B cell (primary cell): ENCODE results near the gene ODAM. TPM values are rescaled to one million over a fixed set of nuclear protein-coding genes. Genes with fewer than 3 reads are reported as not detected.

ENCODE experiments used
- ATAC-seq: fragments of 200-7000 bp; cut with Tn5 transposase; one replicate; pipeline ENCODE4 v1.10.0; 2021; ENCODE audit warnings: low read depth, mild to moderate bottlenecking, moderate number of reproducible peaks, moderate library complexity
- CTCF ChIA-PET: fragments of 350-600 bp; sonication (Branson Sonifier 250); formaldehyde crosslinking; loops from one replicate; lab custom pipeline; 2021; ENCODE audit warnings: antibody characterized with exemption, inconsistent platforms; lab: Charles Lee
- POLR2A ChIA-PET: fragments of 350-600 bp; sonication (Branson Sonifier 250); formaldehyde crosslinking; loops from one replicate; lab custom pipeline; 2021; ENCODE audit warnings: antibody characterized with exemption; lab: Charles Lee
- DNase-seq: peaks from one replicate; pipeline ENCODE4 v3.0.0; 2013
- H2AFZ ChIP-seq: 2 replicates; pipeline ENCODE4 v1.6.1; 2012; ENCODE audit warnings: mild to moderate bottlenecking, low read depth, low read length; ENCODE audit not compliant: insufficient read depth, poor library complexity, severe bottlenecking
- H3K27ac ChIP-seq, 2 donors: 1 replicate in 1 of 2; 2 replicates in 1 of 2; pipeline ENCODE4 v1.5.1; 2012 to 2013; ENCODE audit warnings: low read length in 2 of 2, mild to moderate bottlenecking in 2 of 2, moderate library complexity in 1 of 2
- H3K27me3 ChIP-seq, 4 experiments: fragments of 200-600 bp in 1 of 4; sonication (generic) in 1 of 4; replicated peaks in 1 of 4; 1 replicate in 2 of 4; 2 replicates in 2 of 4; pipeline versions ENCODE4 v1.6.1 to v1.7.0; 2013 to 2016; ENCODE audit warnings: low read length in 3 of 4, mild to moderate bottlenecking in 2 of 4, mixed read lengths in 1 of 4, moderate library complexity in 1 of 4; ENCODE audit not compliant: insufficient read depth in 4 of 4, control insufficient read depth in 3 of 4; ENCODE audit errors: control extremely low read depth in 1 of 4
- H3K36me3 ChIP-seq, 2 experiments: replicated peaks in 1 of 2; 1 replicate in 1 of 2; 2 replicates in 1 of 2; pipeline versions ENCODE4 v1.6.1 to v1.7.1; 2013; ENCODE audit warnings: low read length in 1 of 2; ENCODE audit not compliant: insufficient read depth in 2 of 2, control insufficient read depth in 1 of 2; ENCODE audit errors: control extremely low read depth in 1 of 2, extremely low read depth in 1 of 2
- H3K4me1 ChIP-seq, 2 donors: fragments of 200-600 bp in 1 of 2; sonication (generic) in 1 of 2; 1 replicate in 1 of 2; 2 replicates in 1 of 2; pipeline versions ENCODE4 v1.5.1 to v1.6.1; 2013 to 2017; ENCODE audit warnings: low read length in 2 of 2; ENCODE audit not compliant: control insufficient read depth in 2 of 2, insufficient read depth in 2 of 2
- H3K4me2 ChIP-seq: replicated peaks from 2 replicates; pipeline ENCODE3; 2012; ENCODE audit warnings: mild to moderate bottlenecking, low read depth, low read length; ENCODE audit not compliant: poor library complexity, severe bottlenecking
- H3K4me3 ChIP-seq, 5 experiments: fragments of 200-600 bp in 1 of 5; sonication (generic) in 1 of 5; 1 replicate in 3 of 5; 2 replicates in 2 of 5; pipeline versions ENCODE4 v1.5.1 to v1.7.0; 2011 to 2016; ENCODE audit warnings: low read length in 4 of 5, mild to moderate bottlenecking in 4 of 5, low read depth in 2 of 5, control low read depth in 1 of 5, moderate library complexity in 1 of 5; ENCODE audit not compliant: insufficient read depth in 1 of 5; ENCODE audit errors: control extremely low read depth in 1 of 5, extremely low read depth in 1 of 5
- H3K79me2 ChIP-seq: fragments of 200-600 bp; sonication (generic); one replicate; pipeline ENCODE4 v1.6.0; 2016; ENCODE audit warnings: low read length; ENCODE audit not compliant: control insufficient read depth, insufficient read depth
- H3K9ac ChIP-seq: fragments of 200-600 bp; sonication (generic); 2 replicates; pipeline ENCODE4 v1.6.1; 2017; ENCODE audit warnings: mild to moderate bottlenecking, low read length, moderate library complexity
- H3K9me3 ChIP-seq, 3 donors: one replicate each; pipeline versions ENCODE4 v1.6.1 to v1.7.1; 2013; ENCODE audit warnings: low read length in 2 of 3; ENCODE audit not compliant: control insufficient read depth in 2 of 3, insufficient read depth in 1 of 3; ENCODE audit errors: control extremely low read depth in 1 of 3
- H4K20me1 ChIP-seq: 2 replicates; pipeline ENCODE4 v1.6.0; 2012; ENCODE audit warnings: mild to moderate bottlenecking, low read length; ENCODE audit not compliant: insufficient read depth, control insufficient read depth, poor library complexity, severe bottlenecking
- H3K27ac Mint-ChIP-seq: one replicate; pipeline ENCODE4 v1.8.0; 2021; ENCODE audit warnings: mixed read lengths
- H3K27me3 Mint-ChIP-seq: one replicate; pipeline ENCODE4 v1.8.0; 2021; ENCODE audit warnings: mixed read lengths
- H3K4me1 Mint-ChIP-seq: one replicate; pipeline ENCODE4 v1.8.0; 2021; ENCODE audit warnings: mixed read lengths
- H3K4me3 Mint-ChIP-seq: one replicate; pipeline ENCODE4 v1.8.0; 2021; ENCODE audit warnings: mixed read lengths
- H3K9me3 Mint-ChIP-seq: one replicate; pipeline ENCODE4 v1.8.0; 2022; ENCODE audit warnings: mixed read lengths; ENCODE audit not compliant: insufficient read depth
- CTCF ChIP-seq: fragments of 200-600 bp; IDR thresholded peaks from one replicate; pipeline ENCODE4 v1.8.0; 2022; ENCODE audit warnings: antibody characterized with exemption, mild to moderate bottlenecking
- EZH2 ChIP-seq: IDR thresholded peaks from 2 replicates; pipeline ENCODE4 v1.6.1; 2012; ENCODE audit warnings: borderline replicate concordance, low read depth, mild to moderate bottlenecking, moderate library complexity, low read length; ENCODE audit not compliant: insufficient read depth, poor library complexity, severe bottlenecking
- WGBS: methylation state at CpG from one replicate; pipeline ENCODE4 v1.1.5; 2013; ENCODE audit warnings: missing lambda C conversion rate; ENCODE audit not compliant: insufficient coverage; 5-methylcytosine and 5-hydroxymethylcytosine counted together
- intact Hi-C: fragments of 100-400 bp; cut with micrococcal nuclease; formaldehyde crosslinking; loops from one replicate; pipeline ENCODE4 v1.10.0; 2022
- polyA plus RNA-seq: library from polyadenylated mRNA; depleted of rRNA; stranded (reverse); fragments of >200 nt; gene quantifications from 2 replicates; pipeline ENCODE4 v1.2.3, GENCODE V29; 2012
- total RNA-seq, 2 donors: library from RNA; stranded (reverse); fragments of 120-200 nt in 1 of 2; gene quantifications; 1 replicate in 1 of 2; 2 replicates in 1 of 2; pipeline versions ENCODE4 v1.2.3 to v1.2.4, GENCODE V29; 2013 to 2022

Gene ODAM
- total and polyA plus RNA-seq, 2 donors (not counting 1 experiment from before 2014, with no cell fraction given), result not detected

GRCh38 chr4:70178075-70178660 is 17.4 kb upstream of the ODAM start:
- POLR2A ChIA-PET, result no interaction called here
- H3K4me3 ChIP-seq, result no peak overlapping the region
- ATAC-seq (no peak), DNase-seq (no peak)
- WGBS, result 88% methylated on average over 3 of the region's 5 CpGs
- intact Hi-C loops, result no loop called here
- no peaks in the 10 kb centered on the region for H3K4me1 ChIP-seq
- Mint-ChIP-seq H3K9me3 (no peaks in the 10 kb centered on the region), H3K4me3 (no peak overlapping the region), H3K27ac (no peak overlapping the region), H3K4me1 (no peaks in the 10 kb centered on the region), H3K27me3 (no peaks in the 10 kb centered on the region)
- H2AFZ ChIP-seq, result no peak overlapping the region
- no peaks in the 10 kb centered on the region for H3K79me2 ChIP-seq
- no peak overlapping the region for H3K27ac ChIP-seq
- H3K9me3 ChIP-seq, result no peaks in the 10 kb centered on the region
- no peak for TF ChIP-seq CTCF
- TF ChIP-seq EZH2, result no peak
- H4K20me1 ChIP-seq, result no peaks in the 10 kb centered on the region
- CTCF ChIA-PET, result no interaction called here
- no peak overlapping the region for H3K4me2 ChIP-seq
- H3K9ac ChIP-seq, result no peak overlapping the region
- no peaks in the 10 kb centered on the region for H3K36me3 ChIP-seq
- H3K27me3 ChIP-seq, result no peaks in the 10 kb centered on the region

GRCh38 chr4:70179811-70180210 is 15.7 kb upstream of the ODAM start:
- no peaks in the 10 kb centered on the region for H4K20me1 ChIP-seq
- no peak for TF ChIP-seq CTCF
- no peak for TF ChIP-seq EZH2
- H3K9ac ChIP-seq, result no peak overlapping the region
- no peaks in the 10 kb centered on the region for H3K27me3 ChIP-seq
- Mint-ChIP-seq H3K4me3 (no peak overlapping the region), H3K27me3 (no peaks in the 10 kb centered on the region), H3K27ac (no peak overlapping the region), H3K9me3 (no peaks in the 10 kb centered on the region), H3K4me1 (no peaks in the 10 kb centered on the region)
- POLR2A ChIA-PET, result no interaction called here
- intact Hi-C loops, result no loop called here
- H2AFZ ChIP-seq, result no peak overlapping the region
- no peak for DNase-seq
- WGBS, result 100% methylated on average over 1 of the region's 2 CpGs
- CTCF ChIA-PET, result no interaction called here
- H3K4me3 ChIP-seq, result no peak overlapping the region
- H3K27ac ChIP-seq, result no peak overlapping the region
- no peaks in the 10 kb centered on the region for H3K9me3 ChIP-seq
- ATAC-seq, result no peak
- H3K36me3 ChIP-seq, result no peaks in the 10 kb centered on the region
- H3K4me2 ChIP-seq, result no peak overlapping the region
- H3K4me1 ChIP-seq, result no peaks in the 10 kb centered on the region
- no peaks in the 10 kb centered on the region for H3K79me2 ChIP-seq
